ENCODE data around the gene QSER1. TPM values are rescaled to one million over a fixed set of nuclear protein-coding genes. Genes with fewer than 3 reads are reported as not detected.

Gene QSER1
- total and polyA plus RNA-seq, 9 of the 15 experiments (the other 6 are each of a cell fraction or from before 2014, with no cell fraction given), result 5.8 to 33.6 (median 22.3) TPM

- CTCF ChIA-PET (ENCODE audit: low intra/inter-chr PET ratio), result no interaction called here
- no peak for ATAC-seq
- TF ChIP-seq ZBTB9 (CRISPR knock-in tag; IDR thresholded peaks at IDR 0.05), result no peak
- no peak for TF ChIP-seq MXD1 (CRISPR knock-in tag; IDR thresholded peaks at IDR 0.05; ENCODE audit: borderline replicate concordance, poor library complexity, severe bottlenecking)
- no peak for TF ChIP-seq REST (IDR thresholded peaks at IDR 0.05; ENCODE audit: borderline replicate concordance)
- TF ChIP-seq REST (CRISPR knock-in tag; IDR thresholded peaks at IDR 0.05; ENCODE audit: low read depth), result no peak
- no peak for TF ChIP-seq CBFA2T2 (conservative IDR thresholded peaks at IDR 0.05)
- TF ChIP-seq PRMT5 (CRISPR knock-in tag; IDR thresholded peaks at IDR 0.05), result no peak
- TF ChIP-seq CTCF (IDR thresholded peaks at IDR 0.05 in 2 of 3, conservative IDR thresholded peaks at IDR 0.05 in 1 of 3; ENCODE audit: insufficient read depth in 2 of 3, low read depth in 1 of 3, low read length in 3 of 3), result no peak
- no peak for TF ChIP-seq SUPT5H (IDR thresholded peaks at IDR 0.05)
- no peak for TF ChIP-seq MCM3 (IDR thresholded peaks at IDR 0.05)
Observed at GRCh38 chr11:32851251-32851650, 41.4 kb upstream of the QSER1 start.

More at GRCh38 chr11:32851251-32851650, 41.4 kb upstream of the QSER1 start:
- WGBS (ENCODE audit: insufficient coverage, low coverage, missing lambda C conversion rate), result 0% methylated on average over 1 of the region's 1 CpG
- no peaks in the 10 kb centered on the region for H3K36me3 ChIP-seq (ENCODE audit: control insufficient read depth, insufficient read depth, low read length)
- no TSS peak for BruUV-seq (replicated peaks)
- H3K4me3 ChIP-seq, result no peak overlapping the region
- DNase-seq (ENCODE audit: extremely low read depth in 1 of 4, low spot score in 3 of 4), result no peak
- H4K20me1 ChIP-seq (replicated peaks; ENCODE audit: control insufficient read depth, insufficient read depth, low read length), result no peaks in the 10 kb centered on the region
- H3K4me1 ChIP-seq (replicated peaks in 1 of 2; ENCODE audit: control insufficient read depth in 2 of 2, insufficient read depth in 2 of 2, low read length in 2 of 2), result no peaks in the 10 kb centered on the region
- H3K9me3 ChIP-seq (replicated peaks; ENCODE audit: control insufficient read depth, insufficient read depth, low read depth, low read length), result no peaks in the 10 kb centered on the region
- no peak overlapping the region for H3K27ac ChIP-seq (ENCODE audit: extremely low read depth, low read depth, low read length)
- no peak for FAIRE-seq
- intact Hi-C loops (cut with micrococcal nuclease) (no loop called here), in situ Hi-C loops (cut with MboI) (no loop called here)
- POLR2A ChIA-PET, result no interaction called here
- no peak overlapping the region for H2AFZ ChIP-seq (ENCODE audit: low read depth, low read length)
- H3K9ac ChIP-seq (ENCODE audit: insufficient read depth in 1 of 2, low read depth in 2 of 2, low read length in 2 of 2), result no peak overlapping the region
- peaks cover 0 to 13% of the 10 kb centered on the region in 2 experiments; a peak in 3 of 5 replicates for H3K27me3 ChIP-seq (ENCODE audit: control insufficient read depth in 2 of 2, insufficient read depth in 2 of 2, low read length in 2 of 2)
- H3K79me2 ChIP-seq (ENCODE audit: control insufficient read depth, insufficient read depth, low read length), result no peaks in the 10 kb centered on the region
- no peaks in the 10 kb centered on the region for H3K9me1 ChIP-seq (ENCODE audit: control insufficient read depth, insufficient read depth, low read length)
- no peak overlapping the region for H3K4me2 ChIP-seq (ENCODE audit: insufficient read depth, low read length)
